ENCODE results near the gene ATP12A.

GRCh38 chr13:24668955-24669582 lies 11.1 kb upstream of the ATP12A start:
- no peak for TF ChIP-seq CTCF (conservative IDR thresholded peaks at IDR 0.05; ENCODE audit: low read length)
- no peak for TF ChIP-seq EZH2phosphoT487 (IDR thresholded peaks at IDR 0.05; ENCODE audit: borderline replicate concordance)
